AG04449 (cell line): ENCODE measurements around the gene E2F4.

Experiments
- CTCF ChIA-PET: fragments of 350-600 bp; formaldehyde crosslinking; extraction: SDS; loops from one replicate; lab custom pipeline; 2021; ENCODE audit warnings: antibody characterized with exemption; lab: Yijun Ruan, JAX
- POLR2A ChIA-PET: fragments of 400-600, 350-600 bp; formaldehyde crosslinking; extraction: SDS; loops from one replicate; lab custom pipeline; 2020; ENCODE audit warnings: antibody characterized with exemption, inconsistent platforms; lab: Yijun Ruan, JAX
- DNase-seq: peaks from one replicate; pipeline ENCODE4 v3.0.0-alpha.2; 2010; ENCODE audit warnings: low read depth, low spot score
- H3K4me3 ChIP-seq: 2 replicates; pipeline ENCODE4 v1.5.1; 2011; ENCODE audit warnings: low read depth, mild to moderate bottlenecking, control low read depth, low read length
- TF ChIP-seq, protein P1 (sequence below): IDR thresholded peaks from one replicate; pipeline ENCODE4 v1.5.1; 2011; ENCODE audit warnings: mild to moderate bottlenecking, moderate library complexity, low read length, control low read depth, inconsistent platforms; ENCODE audit not compliant: insufficient read depth; ENCODE audit errors: missing control alignments

Gene E2F4

DNA sequence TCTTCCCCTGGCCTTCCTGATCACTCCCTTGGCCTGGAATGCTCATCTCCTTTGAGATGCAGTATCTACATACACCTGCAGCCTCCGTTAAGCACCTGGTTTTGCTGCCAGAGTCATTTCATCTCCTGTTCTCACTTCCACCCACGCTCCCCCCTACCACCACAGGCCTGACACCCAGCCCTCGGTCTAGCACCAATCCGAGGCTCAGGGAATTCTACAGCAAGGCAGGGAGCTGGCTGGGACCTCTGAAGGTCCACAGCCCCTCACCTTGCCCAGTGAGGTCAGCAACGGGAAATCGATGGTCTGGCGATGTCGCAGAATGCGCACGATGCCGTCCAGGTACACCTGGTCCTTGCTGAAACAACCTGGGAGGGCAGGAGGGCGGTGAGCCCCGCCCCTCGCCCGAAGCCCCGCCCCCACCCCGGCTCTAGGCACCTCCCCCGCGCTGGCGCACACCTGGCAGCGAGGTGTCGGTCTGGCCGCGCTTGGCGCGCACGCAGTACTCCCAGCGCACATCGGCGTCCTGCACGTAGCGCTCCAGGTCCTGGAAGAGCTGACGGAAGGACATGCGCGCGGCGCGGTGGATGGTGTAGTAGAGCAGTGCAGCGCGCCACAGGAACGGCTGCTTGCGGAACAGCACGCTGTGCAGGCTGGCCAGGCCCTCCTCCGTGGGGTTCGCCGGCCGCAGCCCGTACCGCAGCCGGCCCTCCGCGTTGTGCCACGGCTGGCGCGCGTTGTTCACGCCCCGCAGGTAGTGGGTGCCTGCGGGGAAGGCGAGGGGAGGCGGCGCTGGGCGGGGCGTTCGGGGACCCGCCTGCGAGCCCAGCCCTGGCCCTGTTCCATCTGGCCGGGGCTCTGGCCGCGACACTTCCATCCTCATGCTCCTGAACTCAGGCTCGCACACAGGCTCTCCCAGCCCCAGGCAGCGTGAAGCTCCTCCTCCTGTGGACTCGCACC lies 13.9 kb upstream of the E2F4 start:
- TF ChIP-seq, protein P1, sequence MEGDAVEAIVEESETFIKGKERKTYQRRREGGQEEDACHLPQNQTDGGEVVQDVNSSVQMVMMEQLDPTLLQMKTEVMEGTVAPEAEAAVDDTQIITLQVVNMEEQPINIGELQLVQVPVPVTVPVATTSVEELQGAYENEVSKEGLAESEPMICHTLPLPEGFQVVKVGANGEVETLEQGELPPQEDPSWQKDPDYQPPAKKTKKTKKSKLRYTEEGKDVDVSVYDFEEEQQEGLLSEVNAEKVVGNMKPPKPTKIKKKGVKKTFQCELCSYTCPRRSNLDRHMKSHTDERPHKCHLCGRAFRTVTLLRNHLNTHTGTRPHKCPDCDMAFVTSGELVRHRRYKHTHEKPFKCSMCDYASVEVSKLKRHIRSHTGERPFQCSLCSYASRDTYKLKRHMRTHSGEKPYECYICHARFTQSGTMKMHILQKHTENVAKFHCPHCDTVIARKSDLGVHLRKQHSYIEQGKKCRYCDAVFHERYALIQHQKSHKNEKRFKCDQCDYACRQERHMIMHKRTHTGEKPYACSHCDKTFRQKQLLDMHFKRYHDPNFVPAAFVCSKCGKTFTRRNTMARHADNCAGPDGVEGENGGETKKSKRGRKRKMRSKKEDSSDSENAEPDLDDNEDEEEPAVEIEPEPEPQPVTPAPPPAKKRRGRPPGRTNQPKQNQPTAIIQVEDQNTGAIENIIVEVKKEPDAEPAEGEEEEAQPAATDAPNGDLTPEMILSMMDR = no peak
- peak overlapping the region; percentile 15 for H3K4me3 ChIP-seq
- ChIA-PET POLR2A (no interaction called here), CTCF (interaction anchor here (1.4 to 10.1 kb wide), 3 partner anchors 7 to 224 kb away, joined by 5 to 110 read pairs (median 7); partner anchors contain the start of gene MATCAP1)
- DNase-seq = no peak

DNA sequence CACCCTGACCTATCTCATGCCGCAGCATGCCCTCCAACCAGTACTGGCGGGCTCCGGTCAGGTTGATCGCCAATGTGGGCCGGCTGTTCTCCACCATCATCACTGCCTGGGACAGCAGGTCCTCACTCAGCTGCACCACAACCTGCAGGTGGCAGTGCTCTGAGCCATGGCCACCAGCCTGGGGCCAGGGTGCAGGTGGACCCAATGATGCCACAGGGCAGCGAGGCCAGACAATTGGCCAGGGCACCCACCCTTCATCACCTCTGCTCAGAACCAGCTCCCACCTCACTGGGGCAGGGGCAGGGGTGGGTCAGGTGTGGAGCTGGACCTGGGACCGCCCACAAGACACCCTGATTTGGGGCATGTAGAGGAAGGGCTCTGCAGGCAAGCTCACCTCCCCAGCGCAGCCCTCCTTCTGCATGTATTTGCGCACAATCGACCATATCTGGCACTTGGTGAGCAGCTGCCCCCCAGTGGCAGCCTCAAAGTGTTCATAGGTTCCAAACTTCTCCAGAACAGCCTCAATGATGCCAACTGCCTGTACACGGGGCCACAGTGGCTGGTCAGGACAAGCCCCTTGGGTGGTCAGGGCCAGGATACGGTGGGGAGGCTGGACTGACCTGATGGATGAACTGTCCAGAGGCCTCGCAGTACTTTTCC lies 12.4 kb upstream of the E2F4 start:
- POLR2A ChIA-PET = interaction anchor here (0.6 kb wide), 1 partner anchor 237 kb away, joined by 3 read pairs; no protein-coding TSS in a partner anchor
- CTCF ChIA-PET = interaction anchor here (1.2 kb wide), 1 partner anchor 25 kb away, joined by 4 read pairs; no protein-coding TSS in a partner anchor
- TF ChIP-seq, protein P1 = peak; percentile 11
- no peak for DNase-seq
- H3K4me3 ChIP-seq = no peak overlapping the region

DNA sequence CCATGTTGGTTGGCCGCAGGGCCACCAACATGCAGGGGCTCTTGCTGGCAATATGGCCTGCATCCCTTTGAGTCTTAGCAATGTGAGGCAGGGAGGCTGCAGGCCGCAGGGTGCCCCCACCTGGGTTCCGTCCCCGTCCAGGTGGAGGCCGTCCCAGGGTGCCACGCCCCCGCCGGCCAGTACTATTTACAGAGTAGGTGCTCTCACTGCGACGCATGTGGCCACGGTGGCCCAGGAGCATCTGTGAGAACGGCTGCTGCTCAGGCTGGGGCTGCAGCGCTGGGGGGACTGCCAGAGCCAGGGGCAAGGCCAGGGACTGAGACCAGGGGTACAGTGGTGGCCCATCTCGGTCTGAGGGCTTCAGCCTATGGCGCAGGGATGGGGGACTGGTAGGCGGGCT lies 11.8 kb upstream of the E2F4 start:
- no peak for DNase-seq
- TF ChIP-seq, protein P1 = no peak
- POLR2A ChIA-PET = interaction anchor here (0.6 kb wide), 1 partner anchor 237 kb away, joined by 3 read pairs; no protein-coding TSS in a partner anchor
- H3K4me3 ChIP-seq = no peak overlapping the region
- CTCF ChIA-PET = no interaction called here

DNA sequence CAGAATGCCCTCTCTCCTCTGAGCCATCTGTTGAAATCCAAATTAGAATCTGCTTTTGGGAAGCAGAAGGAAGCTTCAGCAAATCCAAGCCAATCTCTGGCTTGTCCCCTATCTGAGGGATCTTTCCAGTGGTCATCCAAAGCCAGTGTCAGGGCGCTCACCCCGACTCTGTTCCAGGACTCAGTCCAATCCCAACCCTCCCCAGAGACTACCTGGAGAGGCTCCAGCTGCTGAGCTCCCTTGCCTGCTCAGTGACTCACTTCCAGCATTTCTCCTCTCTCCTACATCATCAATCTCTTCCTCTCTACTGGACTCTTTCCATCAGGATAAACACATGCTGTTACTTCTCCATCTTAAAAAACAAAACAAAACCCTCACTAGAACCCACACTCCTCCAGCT lies 10.6 kb upstream of the E2F4 start:
- no peak overlapping the region for H3K4me3 ChIP-seq
- CTCF ChIA-PET = interaction anchor here (0.7 to 10.2 kb wide), 8 partner anchors 9 to 286 kb away, joined by 3 to 128 read pairs (median 6); partner anchors contain the start of genes FBXL8, NOL3 and TRADD
- TF ChIP-seq, protein P1 = no peak
- POLR2A ChIA-PET = interaction anchor here (0.6 to 1.0 kb wide), 2 partner anchors 11 to 20 kb away, joined by 3 to 8 read pairs; partner anchors contain the start of gene NOL3
- peak; percentile 44 for DNase-seq

DNA sequence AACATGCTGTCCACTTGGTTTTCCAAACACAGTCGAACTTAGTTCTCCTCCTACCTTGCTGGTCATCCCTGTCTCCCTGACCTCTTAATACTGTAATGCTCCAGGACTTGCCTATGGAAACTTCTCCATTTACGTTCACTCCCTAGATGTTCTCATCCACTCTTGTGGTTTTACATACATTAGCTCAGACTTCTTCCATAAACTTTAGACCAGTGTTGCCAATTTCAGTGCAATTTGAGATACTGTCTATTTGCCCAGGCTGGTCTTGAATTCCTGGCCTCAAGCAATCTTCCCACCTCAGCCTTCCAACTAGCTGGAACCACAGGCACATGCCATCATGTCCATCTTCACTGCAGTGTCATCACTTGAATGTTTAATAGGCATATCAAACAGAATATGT lies 9.7 kb upstream of the E2F4 start:
- no peak overlapping the region for H3K4me3 ChIP-seq
- POLR2A ChIA-PET = no interaction called here
- DNase-seq = no peak
- CTCF ChIA-PET = interaction anchor here (0.9 to 10.2 kb wide), 9 partner anchors 10 to 229 kb away, joined by 3 to 128 read pairs (median 21); partner anchors contain the start of genes CES3, FBXL8, NOL3 and TRADD
- TF ChIP-seq, protein P1 = no peak

DNA sequence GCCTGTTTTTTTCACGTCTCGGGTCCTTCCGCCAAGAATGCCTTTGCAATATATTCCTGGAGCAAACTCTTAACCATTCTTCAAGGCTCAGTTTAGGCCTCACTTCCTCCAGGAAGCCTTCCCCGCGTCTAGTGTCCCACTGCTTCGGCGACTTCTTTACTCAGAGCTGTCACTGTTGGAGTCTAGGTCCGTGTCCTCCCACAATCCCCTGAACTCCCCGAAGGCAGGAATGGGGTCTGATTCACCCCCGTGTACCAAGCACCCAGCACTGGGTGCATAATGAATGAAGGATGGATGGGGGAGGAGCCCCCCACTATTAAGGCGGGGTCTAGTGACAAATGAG lies 8.7 kb upstream of the E2F4 start:
- TF ChIP-seq, protein P1 = no peak
- ChIA-PET POLR2A (no interaction called here), CTCF (interaction anchor here (0.9 to 10.2 kb wide), 12 partner anchors 11 to 288 kb away, joined by 3 to 128 read pairs (median 8); partner anchors contain the start of genes CES3, FBXL8, NOL3 and TRADD)
- peak overlapping the region; percentile 74 for H3K4me3 ChIP-seq
- no peak for DNase-seq
